ENCODE measurements around the gene PKP2. TPM values are rescaled to one million over a fixed set of nuclear protein-coding genes. Genes with fewer than 3 reads are reported as not detected.

The PKP2 gene
- 5.9 and 14.1 TPM in 2 replicates for total RNA-seq

GRCh38 chr12:32896432-32897280, at the start of gene PKP2:
Gene PKP2, minus strand, starts transcription at chr12:32896777. Its CDS starts 46 bp downstream, at chr12:32896731.

GRCh38 chr12:32755654-32756475, 140.7 kb downstream of the PKP2 start, which contains the start of gene YARS2:
Gene YARS2, minus strand, starts transcription at chr12:32755897. Its CDS starts 23 bp downstream, at chr12:32755874.

Other genes with a start within 250 kb of the PKP2 start
- 68.6 and 92.5 TPM in 2 replicates for gene DNM1L, start 217.5 kb downstream of the PKP2 start, total RNA-seq
- 38.3 and 39.4 TPM in 2 replicates for gene YARS2, start 140.9 kb downstream of the PKP2 start, total RNA-seq

Data from endothelial cell of coronary artery (primary cell).